Limb (tissue), 2 donors: ENCODE measurements around the gene NT5C.
"Not testable (repeated sequence)": the region's sequence is repeated elsewhere in the genome, so short reads cannot be mapped to it uniquely, and the experiment has no call there.

Experiments
- DNase-seq, 2 donors: peaks; one replicate each; pipeline ENCODE4 v3.0.0-alpha.2; 2016; ENCODE audit errors: extremely low spot score in 2 of 2

NT5C gene

GRCh38 chr17:75131278-75132017, at the start of gene NT5C:
NT5C (minus strand) TSS chr17:75131742; CDS start chr17:75131707, 35 bp downstream.
- peak; percentile 83 to 89 for DNase-seq

GRCh38 chr17:75181110-75181509, 49.6 kb upstream of the NT5C start:
- no peak for DNase-seq

- DNase-seq = no peak
Observed at GRCh38 chr17:75178453-75178852, 46.9 kb upstream of the NT5C start.

GRCh38 chr17:75176625-75177024, 45.1 kb upstream of the NT5C start:
- no peak for DNase-seq

GRCh38 chr17:75174996-75175395, 43.5 kb upstream of the NT5C start:
- DNase-seq = no peak

- DNase-seq = no peak
Observed at GRCh38 chr17:75173526-75173925, 42.0 kb upstream of the NT5C start.

GRCh38 chr17:75168998-75169397, 37.5 kb upstream of the NT5C start:
- no peak for DNase-seq

GRCh38 chr17:75164606-75165005, 33.1 kb upstream of the NT5C start:
- not testable (repeated sequence) for DNase-seq

GRCh38 chr17:75163074-75163473, 31.5 kb upstream of the NT5C start:
- DNase-seq = no peak

- no peak for DNase-seq
Observed at GRCh38 chr17:75160211-75160610, 28.7 kb upstream of the NT5C start.

- no peak for DNase-seq
Observed at GRCh38 chr17:75159196-75160031, 27.9 kb upstream of the NT5C start.

- DNase-seq = not testable (repeated sequence)
Observed at GRCh38 chr17:75158480-75158879, 26.9 kb upstream of the NT5C start.

- DNase-seq = peak in 1 of 2 donors; percentile 30
Observed at GRCh38 chr17:75155191-75155601, 23.7 kb upstream of the NT5C start.

- DNase-seq = peak; percentile 97 to 98
Observed at GRCh38 chr17:75154195-75155106, 22.9 kb upstream of the NT5C start, which contains the start of gene JPT1. JPT1 (minus strand) TSS chr17:75154512; CDS start chr17:75154397, 115 bp downstream.

- peak in 1 of 2 donors; percentile 5 for DNase-seq
Observed at GRCh38 chr17:75153780-75154194, 22.2 kb upstream of the NT5C start.

- peak; percentile 26 to 76 for DNase-seq
Observed at GRCh38 chr17:75152922-75153779, 21.6 kb upstream of the NT5C start.

GRCh38 chr17:75152523-75152921, 21.0 kb upstream of the NT5C start:
- DNase-seq = no peak

GRCh38 chr17:75151930-75152329, 20.4 kb upstream of the NT5C start:
- no peak for DNase-seq

- DNase-seq = no peak
Observed at GRCh38 chr17:75147878-75148546, 16.5 kb upstream of the NT5C start.

GRCh38 chr17:75146592-75146991, 15.1 kb upstream of the NT5C start:
- DNase-seq = no peak
